Measurements from ENCODE around the gene VPS13D.

- TF ChIP-seq CTCF (IDR thresholded peaks at IDR 0.05), result no peak
- TF ChIP-seq POLR2A (IDR thresholded peaks at IDR 0.05), result no peak
These were observed 15.9 kb downstream of the VPS13D start for GRCh38 chr1:12245733-12246132.

All from testis (tissue), 2 donors.